ENCODE data around the gene EIF4G3.

DNA sequence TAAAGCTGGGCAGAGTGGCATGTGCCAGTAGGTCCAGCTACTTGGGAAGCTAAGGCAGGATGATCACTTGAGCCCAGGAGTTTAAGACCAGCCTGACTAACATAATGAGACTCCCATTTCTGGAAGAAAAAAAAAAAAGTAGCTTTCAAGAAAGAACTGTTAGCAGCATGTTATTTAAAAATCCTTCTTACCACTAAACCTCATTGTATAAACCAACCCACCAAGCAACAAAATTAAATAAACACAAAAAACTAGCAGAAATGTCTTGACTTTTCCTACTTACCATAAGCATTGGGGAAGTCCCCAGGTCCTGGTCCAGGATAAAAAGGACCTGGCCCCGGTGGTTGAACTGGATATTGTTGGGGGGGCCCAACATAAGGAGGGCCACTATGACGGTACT is 196.6 kb downstream of the EIF4G3 start:
- no peak for TF ChIP-seq POLR2A (IDR thresholded peaks at IDR 0.05)
- TF ChIP-seq, protein P1, sequence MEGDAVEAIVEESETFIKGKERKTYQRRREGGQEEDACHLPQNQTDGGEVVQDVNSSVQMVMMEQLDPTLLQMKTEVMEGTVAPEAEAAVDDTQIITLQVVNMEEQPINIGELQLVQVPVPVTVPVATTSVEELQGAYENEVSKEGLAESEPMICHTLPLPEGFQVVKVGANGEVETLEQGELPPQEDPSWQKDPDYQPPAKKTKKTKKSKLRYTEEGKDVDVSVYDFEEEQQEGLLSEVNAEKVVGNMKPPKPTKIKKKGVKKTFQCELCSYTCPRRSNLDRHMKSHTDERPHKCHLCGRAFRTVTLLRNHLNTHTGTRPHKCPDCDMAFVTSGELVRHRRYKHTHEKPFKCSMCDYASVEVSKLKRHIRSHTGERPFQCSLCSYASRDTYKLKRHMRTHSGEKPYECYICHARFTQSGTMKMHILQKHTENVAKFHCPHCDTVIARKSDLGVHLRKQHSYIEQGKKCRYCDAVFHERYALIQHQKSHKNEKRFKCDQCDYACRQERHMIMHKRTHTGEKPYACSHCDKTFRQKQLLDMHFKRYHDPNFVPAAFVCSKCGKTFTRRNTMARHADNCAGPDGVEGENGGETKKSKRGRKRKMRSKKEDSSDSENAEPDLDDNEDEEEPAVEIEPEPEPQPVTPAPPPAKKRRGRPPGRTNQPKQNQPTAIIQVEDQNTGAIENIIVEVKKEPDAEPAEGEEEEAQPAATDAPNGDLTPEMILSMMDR (IDR thresholded peaks at IDR 0.05): no peak

All from esophagus squamous epithelium (tissue), 4 donors.